HEK293 (cell line): Measurements from ENCODE around the gene ADD1.

Source experiments
- CTCF ChIP-seq: fragments of 450-650 bp; formaldehyde crosslinking; IDR thresholded peaks from 2 replicates; pipeline ENCODE4 v1.5.1; 2016; ENCODE audit warnings: missing biosample characterization, missing genetic modification characterization
- KLF1 ChIP-seq: fragments of 450-650 bp; formaldehyde crosslinking; IDR thresholded peaks from 2 replicates; pipeline ENCODE4 v1.5.1; 2016; ENCODE audit warnings: missing biosample characterization, missing genetic modification characterization
- PATZ1 ChIP-seq: fragments of 450-650 bp; formaldehyde crosslinking; IDR thresholded peaks from 2 replicates; pipeline ENCODE4 v1.5.1; 2016; ENCODE audit warnings: missing biosample characterization, missing genetic modification characterization
- PBX3 ChIP-seq: sonication (generic); formaldehyde crosslinking; IDR thresholded peaks from 2 replicates; pipeline ENCODE4 v1.8.1; 2022; ENCODE audit warnings: mild to moderate bottlenecking, moderate library complexity, missing genetic modification reagents
- REPIN1 ChIP-seq: fragments of 450-650 bp; formaldehyde crosslinking; IDR thresholded peaks from 2 replicates; pipeline ENCODE4 v1.5.1; 2017; ENCODE audit warnings: missing biosample characterization, missing genetic modification characterization, low read depth
- YY1 ChIP-seq: fragments of 450-650 bp; formaldehyde crosslinking; IDR thresholded peaks from 2 replicates; pipeline ENCODE4 v1.5.1; 2018; ENCODE audit warnings: missing biosample characterization, missing genetic modification characterization
- ZNF121 ChIP-seq: fragments of 450-650 bp; formaldehyde crosslinking; IDR thresholded peaks from 2 replicates; pipeline ENCODE4 v1.5.1; 2016; ENCODE audit warnings: missing biosample characterization, missing genetic modification characterization
- ZNF155 ChIP-seq: fragments of 450-650 bp; formaldehyde crosslinking; IDR thresholded peaks from 2 replicates; pipeline ENCODE4 v1.5.1; 2016; ENCODE audit warnings: missing biosample characterization, missing genetic modification characterization
- ZNF184 ChIP-seq: fragments of 450-650 bp; IDR thresholded peaks from 2 replicates; pipeline ENCODE4 v1.5.1; 2018; ENCODE audit warnings: missing biosample characterization, mild to moderate bottlenecking, missing genetic modification characterization
- ZNF350 ChIP-seq: fragments of 450-650 bp; formaldehyde crosslinking; IDR thresholded peaks from 2 replicates; pipeline ENCODE4 v1.5.0; 2017; ENCODE audit warnings: missing biosample characterization, mild to moderate bottlenecking, missing genetic modification characterization
- ZNF488 ChIP-seq: fragments of 450-650 bp; formaldehyde crosslinking; IDR thresholded peaks from 2 replicates; pipeline ENCODE4 v1.5.1; 2016; ENCODE audit warnings: missing biosample characterization, missing genetic modification characterization
- ZNF530 ChIP-seq: fragments of 450-650 bp; formaldehyde crosslinking; IDR thresholded peaks from 2 replicates; pipeline ENCODE4 v1.5.1; 2016; ENCODE audit warnings: low read depth, missing biosample characterization, missing genetic modification characterization
- ZNF777 ChIP-seq: fragments of 450-650 bp; formaldehyde crosslinking; IDR thresholded peaks from 2 replicates; pipeline ENCODE4 v1.5.1; 2017; ENCODE audit warnings: missing biosample characterization, missing genetic modification characterization, borderline replicate concordance

GRCh38 chr4:2805712-2806389, 37.8 kb upstream of the ADD1 start:
- TF ChIP-seq ZNF530, result no peak
- no peak for TF ChIP-seq PATZ1 (tag by site-specific recombination)
- no peak for TF ChIP-seq ZNF184
- no peak for TF ChIP-seq ZNF121
- TF ChIP-seq REPIN1 (tag by site-specific recombination), result no peak
- TF ChIP-seq ZNF155 (tag by site-specific recombination), result no peak
- no peak for TF ChIP-seq ZNF777 (tag by site-specific recombination)
- no peak for TF ChIP-seq PBX3 (CRISPR knock-in tag)
- TF ChIP-seq YY1 (tag by site-specific recombination), result no peak
- no peak for TF ChIP-seq ZNF488 (tag by site-specific recombination)
- no peak for TF ChIP-seq CTCF (tag by site-specific recombination)
- TF ChIP-seq ZNF350, result no peak
- no peak; the same call in 1 of the 2 replicates for TF ChIP-seq KLF1 (tag by site-specific recombination)
